Neural progenitor cell (in vitro differentiated cells): ENCODE results near the gene PEX10.

Source experiments
- CTCF ChIP-seq: fragments of 200-600 bp; sonication (generic); IDR thresholded peaks from 2 replicates; pipeline ENCODE4 v1.5.1; 2017; ENCODE audit warnings: antibody characterized with exemption, mild to moderate bottlenecking
- EZH2 ChIP-seq: fragments of 200-600 bp; sonication (generic); IDR thresholded peaks from 2 replicates; pipeline ENCODE4 v1.6.1; 2017; ENCODE audit warnings: antibody characterized with exemption, mild to moderate bottlenecking, moderate library complexity

DNA sequence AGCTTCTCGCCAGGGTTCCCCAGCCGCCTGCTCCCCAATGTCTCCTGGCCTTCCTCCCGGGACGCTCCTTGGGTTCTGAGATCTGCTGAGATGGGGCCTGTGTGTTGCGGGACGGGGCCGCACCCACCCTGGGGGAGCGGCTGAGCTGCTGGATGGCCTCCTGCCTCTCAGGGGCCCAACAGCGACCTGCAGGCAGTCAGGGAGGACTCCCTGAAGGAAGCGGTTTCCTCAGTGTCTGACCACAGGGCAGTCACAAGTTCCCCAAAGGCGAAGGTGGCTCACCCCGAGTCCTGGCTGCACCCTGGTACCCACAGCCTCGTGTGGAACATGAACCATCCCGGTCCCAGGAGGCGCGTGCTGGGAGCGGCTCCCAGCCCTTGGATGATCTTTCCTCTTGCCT, 45.1 kb upstream of the PEX10 start:
- no peak for TF ChIP-seq CTCF
- TF ChIP-seq EZH2 = no peak
